Peyer's patch (tissue), 4 donors: ENCODE results near the gene HDHD5. TPM values are rescaled to one million over a fixed set of nuclear protein-coding genes. Genes with fewer than 3 reads are reported as not detected.

Experiments
- DNase-seq, 3 donors: peaks; one replicate each; pipeline ENCODE4 v3.0.0-alpha.2; 2017 to 2019
- H3K27ac ChIP-seq, 4 donors: fragments of 200-600 bp; sonication (generic); one replicate each; pipeline ENCODE4 v1.5.1; 2016 to 2019
- H3K27me3 ChIP-seq, 2 donors: fragments of 200-600 bp; sonication (generic); one replicate each; pipeline ENCODE4 v1.5.1; 2019
- H3K36me3 ChIP-seq, 3 donors: fragments of 200-600 bp; sonication (generic); one replicate each; pipeline ENCODE4 v1.5.1; 2016 to 2019
- H3K4me1 ChIP-seq, 4 donors: fragments of 200-600 bp; sonication (generic); one replicate each; pipeline ENCODE4 v1.5.1; 2016 to 2019
- H3K4me3 ChIP-seq, 4 donors: fragments of 200-600 bp; sonication (generic); 1 replicate in 3 of 4; 2 replicates in 1 of 4; pipeline ENCODE4 v1.5.1; 2016 to 2019; ENCODE audit warnings: mild to moderate bottlenecking in 1 of 4
- H3K9me3 ChIP-seq, 4 donors: fragments of 200-600 bp; sonication (generic); one replicate each; pipeline ENCODE4 v1.5.1; 2016 to 2019; ENCODE audit warnings: mild to moderate bottlenecking in 1 of 4
- POLR2A ChIP-seq, 2 donors: fragments of 450-650 bp; IDR thresholded peaks; one replicate each; pipeline ENCODE4 v1.5.1; 2017; ENCODE audit warnings: antibody characterized with exemption in 2 of 2, mild to moderate bottlenecking in 2 of 2, moderate library complexity in 2 of 2
- total RNA-seq, 4 donors: library from RNA; depleted of rRNA; stranded (reverse); fragments of >200 nt; gene quantifications; one replicate each; pipeline ENCODE4 v1.1.0, GENCODE V29; 2016
- TF ChIP-seq, protein P1 (sequence below), 6 experiments: fragments of 450-650 bp in 4 of 6; fragments of 200-600 bp in 2 of 6; sonication (generic) in 1 of 6; IDR thresholded peaks; one replicate each; pipeline ENCODE4 v1.5.1; 2017 to 2019; ENCODE audit warnings: antibody characterized with exemption in 6 of 6, mild to moderate bottlenecking in 3 of 6, moderate library complexity in 1 of 6

Gene HDHD5
- total RNA-seq, 4 donors from 2014 or later = 15.7 to 42.0 (median 31.0) TPM

DNA sequence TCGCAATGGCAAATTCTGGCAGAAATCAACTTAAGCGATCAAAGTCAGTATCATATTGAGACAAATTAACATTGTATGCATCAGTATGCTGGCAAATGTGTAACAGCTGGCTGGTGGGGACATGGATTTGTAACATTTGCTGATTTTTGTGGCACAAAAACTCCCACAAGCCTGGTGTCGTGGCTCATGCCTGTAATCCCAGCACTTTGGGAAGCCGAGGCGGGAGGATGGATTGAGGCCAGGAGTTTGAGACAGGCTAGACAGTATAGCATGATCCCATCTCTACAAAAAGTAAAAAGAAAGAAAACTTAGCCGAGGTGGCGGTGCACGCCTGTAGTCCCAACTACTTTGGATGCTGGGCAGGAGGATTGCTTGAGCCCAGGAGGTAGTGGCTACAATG, 17.6 kb upstream of the HDHD5 start:
- DNase-seq = no peak
- Histone ChIP-seq H3K27me3 (no peaks in the 10 kb centered on the region), H3K36me3 (no peaks in the 10 kb centered on the region), H3K4me3 (no peak overlapping the region), H3K27ac (no peak overlapping the region), H3K9me3 (no peaks in the 10 kb centered on the region), H3K4me1 (no peaks in the 10 kb centered on the region)
- no peak for TF ChIP-seq POLR2A (IDR thresholded peaks at IDR 0.05)
- TF ChIP-seq, protein P1, sequence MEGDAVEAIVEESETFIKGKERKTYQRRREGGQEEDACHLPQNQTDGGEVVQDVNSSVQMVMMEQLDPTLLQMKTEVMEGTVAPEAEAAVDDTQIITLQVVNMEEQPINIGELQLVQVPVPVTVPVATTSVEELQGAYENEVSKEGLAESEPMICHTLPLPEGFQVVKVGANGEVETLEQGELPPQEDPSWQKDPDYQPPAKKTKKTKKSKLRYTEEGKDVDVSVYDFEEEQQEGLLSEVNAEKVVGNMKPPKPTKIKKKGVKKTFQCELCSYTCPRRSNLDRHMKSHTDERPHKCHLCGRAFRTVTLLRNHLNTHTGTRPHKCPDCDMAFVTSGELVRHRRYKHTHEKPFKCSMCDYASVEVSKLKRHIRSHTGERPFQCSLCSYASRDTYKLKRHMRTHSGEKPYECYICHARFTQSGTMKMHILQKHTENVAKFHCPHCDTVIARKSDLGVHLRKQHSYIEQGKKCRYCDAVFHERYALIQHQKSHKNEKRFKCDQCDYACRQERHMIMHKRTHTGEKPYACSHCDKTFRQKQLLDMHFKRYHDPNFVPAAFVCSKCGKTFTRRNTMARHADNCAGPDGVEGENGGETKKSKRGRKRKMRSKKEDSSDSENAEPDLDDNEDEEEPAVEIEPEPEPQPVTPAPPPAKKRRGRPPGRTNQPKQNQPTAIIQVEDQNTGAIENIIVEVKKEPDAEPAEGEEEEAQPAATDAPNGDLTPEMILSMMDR (IDR thresholded peaks at IDR 0.05) = no peak

DNA sequence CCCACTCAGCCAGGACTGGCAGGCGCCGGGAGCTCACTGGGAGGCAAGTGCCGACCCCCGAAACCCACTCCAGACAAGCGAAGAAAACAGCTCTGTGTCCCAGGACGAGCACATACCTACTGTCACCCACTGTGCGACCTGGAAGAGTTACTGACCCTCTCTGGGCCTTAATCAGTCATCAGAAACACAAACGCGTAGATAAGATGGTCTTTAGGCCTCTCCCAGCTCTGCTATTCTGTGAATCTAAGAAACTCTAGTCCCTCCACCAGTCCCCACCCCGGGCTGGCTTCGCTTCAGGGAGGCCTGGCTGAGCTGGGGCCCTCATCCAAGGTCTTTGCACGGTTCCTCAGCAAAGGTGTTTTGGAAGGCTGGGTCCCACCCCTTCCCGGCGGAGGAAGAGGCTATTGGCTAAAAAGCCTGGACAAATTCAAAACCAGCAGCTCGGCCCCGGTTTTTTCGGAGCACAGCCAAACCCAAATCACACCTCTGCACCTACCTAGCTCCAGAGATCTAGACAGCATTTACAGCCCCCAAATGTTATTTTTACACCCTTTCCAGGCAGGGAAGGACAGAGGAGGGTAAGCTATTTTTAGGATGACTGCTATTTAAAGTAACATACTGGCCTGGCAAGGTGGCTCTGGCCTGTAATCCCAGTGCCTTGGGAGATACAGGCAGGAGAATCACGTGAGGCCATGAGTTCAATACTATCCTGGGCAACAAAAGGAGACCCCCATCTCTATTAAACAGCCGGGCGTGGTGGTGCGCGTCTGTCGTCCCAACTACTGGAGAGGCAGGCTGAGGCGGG, 13.2 kb upstream of the HDHD5 start:
- Histone ChIP-seq H3K4me1 (peaks cover 0 to 4% (median 0%) of the 10 kb centered on the region in 4 donors), H3K9me3 (no peaks in the 10 kb centered on the region), H3K36me3 (no peaks in the 10 kb centered on the region), H3K27me3 (no peaks in the 10 kb centered on the region), H3K4me3 (peak overlapping the region; percentile 69 to 99 (median 85)), H3K27ac (peak overlapping the region; percentile 80 to 97 (median 91))
- TF ChIP-seq, protein P1 (IDR thresholded peaks at IDR 0.05) = no peak
- no peak for TF ChIP-seq POLR2A (IDR thresholded peaks at IDR 0.05)
- no peak for DNase-seq

DNA sequence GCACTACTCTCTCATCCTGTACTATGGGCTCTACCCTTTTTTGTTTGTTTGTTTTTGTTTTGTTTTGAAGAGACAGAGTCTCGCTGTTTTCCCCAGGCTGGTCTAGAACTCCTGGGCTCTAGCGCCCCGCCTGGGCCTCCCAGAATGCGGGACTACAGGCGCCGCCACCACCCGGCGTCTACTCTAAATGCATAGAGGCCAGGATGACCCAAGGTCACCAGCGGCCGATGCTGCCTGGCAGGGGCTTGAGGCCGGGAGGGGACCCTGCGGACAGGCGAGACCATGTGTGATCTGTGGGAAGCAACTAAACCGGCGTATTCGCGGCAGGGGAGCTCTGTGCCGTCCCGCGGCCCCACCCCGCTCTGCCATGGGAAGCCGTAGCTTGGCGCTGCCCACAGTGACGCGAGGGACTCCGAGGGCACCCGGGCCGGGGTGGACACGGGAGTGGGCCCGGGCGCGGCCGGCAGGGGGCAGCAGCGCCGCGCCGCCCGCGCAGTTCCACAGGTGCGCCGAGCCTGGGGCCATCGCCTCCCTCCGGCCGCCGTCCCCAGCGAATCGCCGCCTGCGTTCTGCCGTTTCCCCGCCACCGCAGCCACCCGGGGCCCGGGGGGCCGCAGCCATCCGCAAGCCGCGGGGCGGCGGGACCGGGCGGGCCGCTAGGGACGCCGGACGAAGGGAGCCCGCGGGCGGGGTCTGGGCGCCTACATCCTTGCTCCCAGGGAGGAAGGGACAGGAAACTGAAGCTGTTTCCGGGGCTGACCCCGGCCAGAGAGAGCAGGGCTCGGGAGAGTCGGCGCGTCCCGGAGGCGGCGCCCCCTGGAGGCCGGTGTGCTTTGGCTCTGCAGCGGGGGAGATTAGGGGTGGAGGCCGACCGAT, 12.3 kb upstream of the HDHD5 start:
- H3K4me3 ChIP-seq = peak overlapping the region; percentile 69 to 99 (median 85)
- peak; percentile 16 to 71 for TF ChIP-seq POLR2A (IDR thresholded peaks at IDR 0.05)
- TF ChIP-seq, protein P1 (IDR thresholded peaks at IDR 0.05) = peak; percentile 68 to 93 (median 88)

DNA sequence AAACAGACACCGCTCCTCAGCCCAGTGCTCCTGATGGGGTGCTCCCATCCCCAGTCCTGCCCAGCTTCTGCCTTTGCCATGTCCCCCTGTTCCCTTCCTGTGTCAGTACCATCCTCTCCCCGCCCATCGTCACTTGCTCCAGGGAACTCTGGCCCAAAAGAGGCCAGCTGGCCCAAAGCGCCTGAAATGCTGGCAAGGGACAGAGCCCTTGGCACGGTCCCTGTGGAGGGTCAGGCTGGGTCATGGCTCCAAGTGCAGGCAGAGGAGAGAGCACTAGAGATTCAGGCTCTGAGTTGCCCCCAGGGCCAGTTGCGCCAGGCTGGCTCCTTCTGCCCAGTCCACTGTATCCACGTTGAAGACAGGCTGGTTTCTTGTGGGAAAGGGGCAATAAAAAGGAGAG, 8.4 kb upstream of the HDHD5 start:
- DNase-seq = no peak
- no peak for TF ChIP-seq POLR2A (IDR thresholded peaks at IDR 0.05)
- TF ChIP-seq, protein P1 (IDR thresholded peaks at IDR 0.05) = no peak
- no peaks in the 10 kb centered on the region for H3K9me3 ChIP-seq
- H3K36me3 ChIP-seq = no peaks in the 10 kb centered on the region
- peaks cover 0 to 4% (median 0%) of the 10 kb centered on the region in 4 donors for H3K4me1 ChIP-seq
- no peak overlapping the region for H3K27ac ChIP-seq
- H3K4me3 ChIP-seq = no peak overlapping the region
- H3K27me3 ChIP-seq = no peaks in the 10 kb centered on the region

More for the DNA sequence above, 12.3 kb upstream of the HDHD5 start:
- Histone ChIP-seq H3K36me3 (no peaks in the 10 kb centered on the region), H3K27me3 (no peaks in the 10 kb centered on the region), H3K9me3 (no peaks in the 10 kb centered on the region), H3K27ac (peak overlapping the region; percentile 80 to 97 (median 91)), H3K4me1 (peaks cover 0 to 4% (median 0%) of the 10 kb centered on the region in 4 donors)
- DNase-seq = peak; percentile 79 to 94 (median 94)

DNA sequence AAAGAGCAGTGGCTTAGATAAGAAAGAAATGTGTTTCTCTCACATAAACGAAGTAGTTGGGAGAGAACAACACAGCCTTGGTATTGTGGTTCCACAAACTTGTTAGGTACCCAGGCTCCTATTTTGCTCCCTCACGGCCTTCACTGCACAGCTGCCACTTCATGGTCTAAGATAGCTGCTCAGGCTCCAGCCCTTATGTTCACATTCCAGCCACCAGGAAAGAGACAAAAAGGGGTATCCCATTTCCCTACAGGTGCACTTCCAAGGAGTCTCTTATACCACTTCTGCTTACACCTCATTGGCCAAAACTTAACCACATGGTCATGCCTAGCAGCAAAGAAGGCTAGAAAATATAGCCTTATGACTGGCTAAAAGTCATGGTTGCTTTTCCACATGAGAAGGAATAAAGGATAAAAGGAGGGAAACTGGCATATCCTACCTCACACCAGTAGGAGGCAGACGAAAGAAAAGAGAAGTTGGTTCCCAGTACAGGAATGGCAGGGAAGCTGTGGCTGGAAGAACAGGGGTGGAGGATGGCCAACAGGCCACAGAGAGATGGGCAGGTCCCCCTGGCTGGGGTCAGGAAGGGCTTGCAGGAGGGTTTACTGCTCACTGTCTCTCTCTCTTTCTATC, 5.4 kb upstream of the HDHD5 start:
- H3K27ac ChIP-seq = no peak overlapping the region
- TF ChIP-seq, protein P1 (IDR thresholded peaks at IDR 0.05) = peak in 2 of 6 experiments; percentile 3 to 19
- TF ChIP-seq POLR2A (IDR thresholded peaks at IDR 0.05) = no peak

More for the DNA sequence above, 5.4 kb upstream of the HDHD5 start:
- DNase-seq = no peak
- H3K27me3 ChIP-seq = no peaks in the 10 kb centered on the region
- H3K36me3 ChIP-seq = no peaks in the 10 kb centered on the region
- H3K4me3 ChIP-seq = no peak overlapping the region
- peaks cover 0 to 6% (median 0%) of the 10 kb centered on the region in 4 donors for H3K4me1 ChIP-seq
- no peaks in the 10 kb centered on the region for H3K9me3 ChIP-seq
